HTR-8/SVneo (cell line): Measurements from ENCODE around the gene PTPRM.

Experiments used
- DNase-seq: peaks from one replicate; pipeline ENCODE4 v3.0.0; 2011; ENCODE audit warnings: low spot score, mixed read lengths; ENCODE audit not compliant: insufficient read length
- FAIRE-seq: peaks from 2 replicates; lab custom pipeline; 2011; peaks lifted over from hg19 to GRCh38; lab: Jason Lieb, UNC

PTPRM gene

DNA sequence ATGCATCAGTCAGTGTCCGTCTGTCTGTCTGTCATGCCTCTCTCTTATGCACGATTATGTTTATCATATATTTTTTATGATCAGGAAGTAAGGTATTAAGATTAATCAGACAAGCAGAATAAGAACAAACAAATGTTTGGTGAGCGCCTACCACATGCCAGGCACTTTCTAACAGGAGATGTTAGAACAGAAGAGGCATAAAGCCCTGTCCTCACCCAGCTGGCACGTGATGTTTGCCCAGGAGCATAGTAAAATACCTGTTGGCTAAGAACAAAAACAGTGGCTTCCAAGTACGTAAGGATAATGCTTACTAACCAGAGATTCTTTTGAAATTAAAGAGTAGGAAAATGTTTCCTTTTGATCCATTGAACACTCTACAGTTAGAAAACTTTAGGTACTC is 661.9 kb downstream of the PTPRM start:
- no peak for DNase-seq
- FAIRE-seq = no peak

DNA sequence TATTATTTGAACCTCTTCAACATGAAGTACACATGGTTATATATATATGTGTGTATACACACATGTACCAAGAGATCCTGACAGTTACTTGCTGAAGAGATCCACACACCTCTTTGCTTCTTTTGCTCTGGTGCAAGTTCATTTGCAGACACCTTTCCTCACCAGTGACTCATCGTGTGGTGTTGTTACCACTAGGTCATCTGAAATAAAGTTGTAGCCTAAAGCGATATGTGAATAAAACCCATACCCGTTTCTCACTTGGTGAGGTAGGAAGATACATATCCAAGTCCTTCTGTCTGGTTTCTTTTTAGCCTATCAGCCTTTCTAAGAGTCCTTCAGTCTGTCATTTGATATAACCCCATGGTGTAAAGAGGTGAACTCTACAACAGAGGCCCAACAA is 662.7 kb downstream of the PTPRM start:
- FAIRE-seq = no peak
- no peak for DNase-seq

- DNase-seq = no peak
- FAIRE-seq = no peak
Observed at GRCh38 chr18:8231316-8231715, 664.2 kb downstream of the PTPRM start.

DNA sequence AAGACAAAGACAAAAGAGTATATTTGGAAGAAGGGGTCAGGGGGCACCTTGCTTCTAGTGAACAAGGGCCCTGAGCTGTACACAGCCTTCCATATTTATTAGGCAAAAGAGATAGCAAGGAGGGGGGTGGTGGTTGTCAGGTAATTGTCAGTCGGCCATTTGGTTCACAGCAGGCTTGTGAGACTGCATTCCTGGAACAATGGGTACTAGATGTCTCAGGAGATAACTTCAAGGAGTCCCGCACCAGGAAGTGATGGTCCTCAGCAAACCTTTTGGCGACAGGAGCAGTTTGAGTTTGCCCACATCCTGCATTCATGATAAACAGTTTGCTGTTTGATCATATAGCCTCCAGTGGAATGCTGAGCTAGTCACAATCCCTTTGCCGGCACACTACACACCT is 665.7 kb downstream of the PTPRM start:
- DNase-seq = no peak
- FAIRE-seq = no peak

DNA sequence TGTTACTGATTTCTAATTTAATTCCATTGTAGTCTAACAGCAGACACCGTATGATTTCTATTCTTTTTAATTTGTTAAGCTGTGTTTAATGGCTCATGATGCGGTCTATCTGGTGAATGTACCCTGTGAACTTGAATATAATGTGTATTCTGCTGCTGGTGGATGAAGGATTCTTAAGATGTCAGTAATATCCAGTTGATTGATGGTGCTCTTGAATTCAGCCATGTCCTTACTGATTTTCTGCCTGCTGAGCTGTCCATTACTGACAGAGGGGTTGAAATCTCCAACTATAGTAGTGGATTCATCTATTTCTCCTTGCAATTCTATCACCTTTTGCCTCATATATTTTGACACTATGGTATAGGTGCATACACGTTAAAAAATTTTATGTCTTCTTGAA is 668.8 kb downstream of the PTPRM start:
- no peak for DNase-seq
- FAIRE-seq = no peak

- no peak for FAIRE-seq
Observed at GRCh38 chr18:8238507-8238906, 671.4 kb downstream of the PTPRM start.

DNA sequence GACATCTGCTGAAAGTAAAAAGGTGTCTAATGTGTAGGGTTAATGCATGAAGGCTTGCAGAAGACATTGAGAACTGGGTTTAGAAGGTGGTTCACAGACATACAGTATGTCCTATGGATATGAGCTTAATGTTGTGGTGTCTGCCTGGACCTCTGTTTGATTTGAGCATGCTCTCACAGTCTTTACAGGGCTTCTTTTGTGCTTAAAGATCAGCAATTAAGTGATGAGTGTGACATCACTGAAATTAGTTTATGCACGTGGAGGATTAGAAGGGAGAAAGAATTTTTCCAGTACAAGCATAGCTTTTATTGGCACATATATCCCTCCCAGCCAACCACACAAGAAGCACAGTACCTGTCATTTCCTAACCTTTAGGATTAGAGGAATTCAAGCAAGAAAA is 674.6 kb downstream of the PTPRM start:
- DNase-seq (no peak), FAIRE-seq (no peak)

More at GRCh38 chr18:8238507-8238906, 671.4 kb downstream of the PTPRM start:
- DNase-seq = no peak

GRCh38 chr18:8242151-8242696 is 675.1 kb downstream of the PTPRM start:
- FAIRE-seq = no peak
- no peak for DNase-seq

DNA sequence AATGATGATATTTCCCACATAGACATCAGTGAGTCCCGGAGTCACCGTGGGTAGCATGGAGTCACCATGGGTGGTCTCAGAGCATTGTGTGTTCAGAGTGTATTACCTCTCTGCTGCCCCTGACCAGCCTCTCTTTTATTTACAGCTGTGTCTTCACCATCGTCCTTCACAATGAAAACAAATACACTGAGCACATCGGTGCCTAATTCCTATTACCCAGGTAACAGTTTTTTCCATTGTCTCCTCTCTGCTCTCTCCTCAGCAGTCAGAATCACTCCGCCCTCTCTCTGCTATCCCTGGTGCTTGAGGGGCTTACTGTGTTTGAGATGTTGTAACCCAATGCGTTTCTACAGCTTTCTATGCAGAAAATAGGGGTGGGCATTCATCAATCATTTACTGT is 680.6 kb downstream of the PTPRM start:
- DNase-seq (no peak), FAIRE-seq (no peak)

DNA sequence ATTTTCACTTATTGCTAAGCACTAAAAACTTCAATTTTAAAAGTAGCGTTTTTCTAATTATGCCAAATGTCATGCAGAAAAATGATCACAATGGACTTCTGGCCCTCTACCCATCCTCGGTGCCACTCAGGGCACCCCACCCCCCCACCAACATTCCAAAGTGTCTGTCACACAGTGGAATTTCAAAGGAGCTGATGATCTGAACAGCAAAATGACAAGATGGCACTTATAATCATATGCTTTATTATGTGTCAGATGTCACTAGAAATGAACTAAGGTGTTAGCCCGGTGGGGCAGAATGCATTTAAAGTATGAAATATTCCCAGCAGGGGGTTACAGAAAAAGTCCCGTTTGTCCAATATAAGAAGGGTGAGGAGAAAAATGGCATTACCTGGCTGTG is 681.5 kb downstream of the PTPRM start:
- FAIRE-seq (no peak), DNase-seq (no peak)

- no peak for FAIRE-seq
- no peak for DNase-seq
Observed at GRCh38 chr18:8249811-8250210, 682.7 kb downstream of the PTPRM start.

DNA sequence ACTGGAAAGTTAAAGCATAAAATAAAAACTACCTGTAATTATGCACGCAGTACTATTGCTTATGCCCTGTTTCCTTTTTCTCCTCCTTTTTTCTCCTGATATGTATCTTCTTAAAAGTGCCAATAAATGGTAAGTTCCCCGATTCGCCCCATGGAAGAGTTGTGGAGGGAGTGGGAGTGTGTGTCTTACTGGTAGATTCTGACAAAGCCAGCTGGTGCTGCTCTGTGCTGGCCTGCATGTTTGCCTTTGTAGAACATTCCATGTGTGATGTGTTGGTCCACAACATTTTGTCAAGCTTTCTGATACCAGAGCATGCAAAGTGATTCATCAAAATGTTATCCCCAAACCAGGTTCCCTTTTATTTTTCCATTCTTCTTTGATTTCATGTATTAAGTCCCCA is 685.3 kb downstream of the PTPRM start:
- no peak for DNase-seq
- no peak for FAIRE-seq

DNA sequence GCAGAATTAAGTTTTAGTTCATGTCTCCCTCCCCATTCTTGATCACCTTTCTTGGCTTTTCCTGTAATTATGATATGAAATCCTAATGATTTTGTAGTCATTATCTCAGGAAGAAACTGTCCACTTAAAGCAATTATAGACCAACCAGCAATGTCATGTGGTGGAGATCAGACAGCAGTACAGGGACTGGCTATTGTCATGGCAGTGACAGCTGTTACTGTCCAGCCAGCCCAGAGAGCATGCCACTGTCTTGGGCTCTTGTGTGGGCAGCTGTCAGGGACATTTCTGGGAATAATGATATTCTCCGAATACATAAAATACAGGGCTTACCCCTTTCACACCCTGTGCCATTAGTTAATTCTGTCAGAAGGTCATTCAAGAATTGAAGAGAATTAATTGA is 686.8 kb downstream of the PTPRM start:
- FAIRE-seq (no peak), DNase-seq (no peak)

GRCh38 chr18:8254654-8255053 is 687.5 kb downstream of the PTPRM start:
- DNase-seq (no peak), FAIRE-seq (no peak)

GRCh38 chr18:8257851-8258434 is 690.8 kb downstream of the PTPRM start:
- FAIRE-seq (no peak), DNase-seq (no peak)

DNA sequence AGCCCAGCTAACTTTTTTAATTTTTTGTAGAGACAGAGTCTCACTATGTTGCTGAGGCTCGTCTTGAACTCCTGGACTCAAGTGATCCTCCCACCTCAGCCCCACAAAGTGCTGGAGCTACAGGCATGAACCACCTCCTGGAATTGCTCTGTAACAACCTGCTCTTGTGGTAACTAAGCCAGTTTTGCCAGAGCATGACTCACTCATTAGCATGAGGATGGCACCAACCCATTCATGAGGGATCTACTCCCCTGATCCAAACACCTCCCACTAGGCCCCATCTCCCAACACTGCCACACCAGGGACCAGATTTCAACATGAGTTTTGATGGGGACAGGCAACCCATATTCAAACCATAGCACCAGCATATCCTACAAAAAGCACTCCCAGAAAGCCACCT is 693.2 kb downstream of the PTPRM start:
- no peak for FAIRE-seq
- no peak for DNase-seq

- DNase-seq = no peak
- FAIRE-seq = no peak
Observed at GRCh38 chr18:8260827-8261226, 693.7 kb downstream of the PTPRM start.

DNA sequence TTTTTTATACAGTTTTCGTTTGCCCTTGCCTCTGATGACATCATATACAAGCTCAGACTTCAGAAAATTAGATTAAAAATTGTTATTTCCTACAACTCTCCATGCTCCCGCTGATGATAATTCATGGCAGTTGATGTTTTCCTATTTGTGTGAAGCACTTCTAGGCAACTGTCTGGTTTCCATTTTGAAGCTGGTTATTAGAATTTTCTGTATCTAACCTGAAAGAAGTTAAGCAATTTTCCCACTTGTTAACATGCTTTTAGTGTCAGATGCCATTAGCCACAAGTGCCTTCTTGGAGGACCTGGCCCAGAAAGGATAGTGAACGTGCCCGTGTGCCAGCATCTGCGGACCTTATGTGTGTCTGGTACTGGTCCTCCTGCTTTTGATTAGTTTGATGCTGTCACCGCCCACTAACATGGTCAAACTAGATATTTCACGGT is 694.6 kb downstream of the PTPRM start:
- FAIRE-seq (no peak), DNase-seq (no peak)

DNA sequence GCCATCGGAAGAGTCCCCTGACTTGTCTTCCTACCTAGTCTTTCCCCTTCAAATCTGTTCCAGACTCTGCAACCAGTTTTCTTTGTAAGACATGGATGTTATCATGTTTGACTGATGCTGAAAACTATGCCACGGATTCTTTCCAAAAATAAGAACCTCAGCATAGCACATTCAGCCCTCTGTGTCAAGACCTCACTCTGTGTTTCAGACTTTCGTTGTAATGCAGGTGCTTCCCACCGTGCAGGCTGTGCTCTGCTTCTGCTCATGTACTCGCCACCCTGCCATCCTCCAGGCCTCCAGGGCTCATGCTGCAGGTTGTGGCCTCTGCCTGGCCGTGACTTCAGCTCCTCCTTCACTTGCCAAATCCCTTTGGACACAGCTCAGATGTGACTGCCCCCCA is 695.1 kb downstream of the PTPRM start:
- DNase-seq = no peak
- FAIRE-seq = no peak

DNA sequence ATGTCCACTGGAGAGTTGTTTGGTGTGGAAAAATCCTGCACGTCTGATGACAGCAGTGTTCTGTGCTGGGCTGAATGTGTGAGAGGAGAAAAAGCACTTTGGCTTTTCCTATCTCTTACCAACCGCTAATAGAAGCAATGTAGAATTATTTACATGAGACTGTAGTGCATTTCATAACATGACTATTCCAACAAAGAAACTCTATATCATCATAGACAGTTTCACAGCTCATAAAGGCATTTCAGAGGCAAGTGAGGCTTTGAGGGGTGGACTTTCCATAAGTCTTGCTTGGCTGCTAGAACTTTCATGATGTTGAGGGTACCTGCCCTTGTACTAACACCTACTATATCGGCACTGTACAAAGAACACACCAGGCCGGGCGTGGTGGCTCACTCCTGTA is 697.0 kb downstream of the PTPRM start:
- FAIRE-seq (no peak), DNase-seq (no peak)

GRCh38 chr18:8264861-8265411 is 697.8 kb downstream of the PTPRM start:
- DNase-seq (no peak), FAIRE-seq (no peak)

DNA sequence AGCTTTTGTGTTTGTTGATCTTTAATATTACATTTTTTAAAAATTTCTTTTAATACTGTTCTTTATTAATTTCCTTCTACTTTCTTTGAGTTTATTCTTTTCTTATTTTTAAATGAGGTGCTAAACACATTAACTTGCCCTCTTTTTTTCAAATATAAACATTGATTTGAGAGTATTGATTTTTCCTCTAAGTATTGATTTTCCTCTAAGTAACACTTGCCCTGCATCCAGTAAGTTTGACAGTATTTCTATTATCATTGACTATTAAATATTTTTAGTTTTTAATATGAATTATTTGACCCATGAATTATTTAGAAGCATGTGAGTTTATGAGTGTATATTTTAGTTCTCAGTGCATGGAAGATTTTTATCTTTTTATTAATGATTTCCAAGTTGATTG is 705.1 kb downstream of the PTPRM start:
- DNase-seq = no peak
- FAIRE-seq = no peak
